Activated CD4-positive, alpha-beta T cell treated with anti-CD3 and anti-CD28 coated beads for 1 hour (primary cell): ENCODE data around the gene GAD2.
"Not testable (repeated sequence)": the region's sequence is repeated elsewhere in the genome, so short reads cannot be mapped to it uniquely, and the experiment has no call there.

Source experiments
- DNase-seq: peaks from one replicate; pipeline ENCODE4 v3.0.0-alpha.2; 2020

GAD2 gene

DNA sequence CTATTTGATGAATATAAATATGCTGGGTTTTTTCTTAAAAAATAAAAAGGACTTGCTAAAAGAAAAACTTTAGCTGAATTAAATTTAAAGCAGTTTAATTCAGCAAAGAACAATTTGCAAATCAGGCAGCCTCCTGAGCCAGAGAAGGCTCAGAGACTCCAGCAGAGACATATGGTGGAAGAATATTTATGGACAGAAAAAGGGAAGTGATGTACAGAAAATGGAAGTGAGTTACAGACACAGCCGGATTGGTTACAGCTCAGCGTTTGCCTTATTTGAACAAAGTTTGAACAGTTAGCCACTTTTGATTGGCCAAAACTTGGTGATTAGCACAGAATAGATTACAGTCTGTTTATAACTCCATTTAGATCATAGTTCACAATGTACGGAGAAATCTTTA is 110.3 kb downstream of the GAD2 start:
- no peak for DNase-seq

DNA sequence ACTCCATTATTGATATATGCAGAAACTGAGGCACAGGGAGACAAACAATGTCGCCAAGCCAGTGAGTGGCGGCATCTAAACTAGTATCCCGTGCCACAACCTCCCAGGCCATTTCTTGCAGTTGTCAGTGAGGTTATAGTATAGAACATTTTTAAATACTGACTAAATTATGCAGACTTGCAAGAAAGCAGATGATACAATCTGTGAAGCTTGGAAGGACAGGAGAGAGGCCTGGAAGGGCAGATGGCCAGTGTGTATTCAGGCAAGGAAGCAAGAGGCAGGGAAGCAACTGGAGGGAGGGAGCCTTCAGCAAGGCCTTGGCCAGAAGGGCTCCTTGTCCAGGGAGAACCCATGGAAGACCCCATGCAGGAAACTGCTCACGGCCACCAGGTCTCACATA is 111.2 kb downstream of the GAD2 start:
- DNase-seq: no peak

DNA sequence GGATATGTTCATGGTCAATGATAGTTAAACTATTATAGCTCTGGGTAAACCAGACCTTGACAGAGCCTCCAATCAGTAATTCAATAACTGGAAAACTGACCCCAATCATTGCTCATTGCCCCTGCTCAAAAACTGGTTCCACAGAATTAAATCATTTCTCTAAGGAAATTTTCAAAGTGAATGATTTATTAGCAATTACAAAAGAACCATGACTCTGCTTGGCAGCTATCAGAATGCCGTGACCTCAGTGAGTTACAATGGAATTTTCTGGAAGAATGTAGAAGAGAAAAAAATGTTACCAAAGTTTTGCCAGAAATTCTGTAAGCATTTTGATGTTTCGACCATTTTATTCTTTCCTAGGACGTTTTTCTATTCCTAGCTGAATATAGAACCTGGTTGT is 114.8 kb downstream of the GAD2 start:
- DNase-seq: no peak

DNA sequence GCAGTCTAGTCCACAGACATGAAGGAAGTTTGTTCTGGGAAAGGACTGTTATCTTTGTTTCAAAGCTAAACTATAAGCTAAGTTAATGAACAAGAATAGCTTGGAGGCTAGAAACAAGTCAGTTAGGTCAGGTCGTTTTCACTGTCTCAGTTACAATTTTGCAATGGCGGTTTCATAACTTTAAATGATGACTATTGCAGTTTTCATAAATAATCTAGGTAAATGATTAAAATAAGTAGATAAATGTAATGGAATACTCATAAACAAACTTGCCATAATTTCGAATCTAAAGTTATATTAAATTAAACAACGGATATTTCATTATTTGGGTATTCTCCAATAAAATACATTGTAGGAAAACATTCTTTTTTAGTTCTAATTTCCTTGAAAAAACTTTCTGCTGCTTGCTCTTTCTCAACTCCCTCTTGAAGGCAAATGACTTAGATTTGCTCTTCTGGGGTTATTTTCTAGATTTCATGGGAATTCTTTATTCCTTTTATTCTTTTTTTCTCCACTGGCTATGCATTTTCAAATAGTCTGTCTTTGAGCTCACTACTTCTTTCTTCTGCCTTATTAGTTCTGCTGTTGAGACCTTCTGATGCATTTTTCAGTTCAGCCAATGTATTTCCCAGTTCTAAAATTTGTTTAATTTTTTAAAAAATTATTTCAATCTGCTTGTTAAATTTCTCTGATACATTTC is 117.8 kb downstream of the GAD2 start:
- DNase-seq: no peak

DNA sequence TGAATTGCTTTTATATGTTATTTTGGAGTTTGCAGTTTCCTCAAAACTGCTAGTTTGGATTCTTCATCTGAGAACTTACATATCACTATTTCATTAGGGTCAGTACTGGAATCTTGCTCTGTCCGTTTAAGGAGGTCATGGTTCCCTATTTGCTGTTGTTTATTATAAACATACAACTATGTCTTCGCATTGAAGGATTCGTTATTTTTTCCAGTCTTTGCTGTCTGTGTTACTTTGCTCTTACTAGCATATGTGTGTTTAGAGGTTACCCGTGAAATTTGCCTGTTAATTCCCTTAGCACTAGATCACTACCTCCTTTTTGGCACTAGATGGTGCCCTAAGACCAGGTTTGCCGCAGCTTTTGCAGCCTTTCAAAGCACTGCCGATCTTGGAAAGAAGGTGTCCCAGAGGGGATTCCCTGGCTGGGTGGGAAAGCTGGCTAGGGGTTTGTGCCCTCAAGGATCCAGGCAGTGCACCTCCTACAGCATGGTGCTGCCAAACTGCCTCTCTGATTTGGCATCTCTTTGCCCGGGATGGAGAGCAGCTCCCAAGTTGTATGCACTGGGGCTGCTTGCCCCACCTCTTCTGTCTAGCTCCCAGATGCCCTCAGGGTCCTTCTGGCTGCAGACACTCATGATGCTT is 118.5 kb downstream of the GAD2 start:
- peak; percentile 57 for DNase-seq

DNA sequence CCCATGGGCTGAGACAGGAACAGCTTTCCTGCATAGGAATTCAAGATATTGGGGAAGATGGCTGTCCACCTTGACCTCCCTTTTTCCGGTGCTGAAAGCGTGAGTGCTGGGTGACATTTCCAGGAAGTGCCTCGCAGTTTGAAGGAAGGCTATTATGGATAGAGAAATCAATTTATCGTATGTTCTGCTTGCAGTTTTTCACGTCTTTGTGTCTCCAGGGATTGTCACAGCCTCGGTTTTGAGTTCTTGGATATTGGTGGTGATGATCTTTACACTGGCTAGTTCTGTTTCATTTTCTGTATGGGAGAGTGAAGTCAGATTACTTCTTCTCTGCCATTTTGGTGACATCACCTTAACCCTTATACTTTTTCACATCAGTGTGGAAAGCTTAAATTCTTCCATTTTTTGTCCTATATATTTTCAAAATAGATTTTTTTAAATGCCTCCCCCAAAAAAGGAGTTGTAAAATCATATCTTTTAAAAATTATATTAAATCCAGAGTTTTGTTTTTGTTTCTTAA is 119.1 kb downstream of the GAD2 start:
- DNase-seq: no peak

DNA sequence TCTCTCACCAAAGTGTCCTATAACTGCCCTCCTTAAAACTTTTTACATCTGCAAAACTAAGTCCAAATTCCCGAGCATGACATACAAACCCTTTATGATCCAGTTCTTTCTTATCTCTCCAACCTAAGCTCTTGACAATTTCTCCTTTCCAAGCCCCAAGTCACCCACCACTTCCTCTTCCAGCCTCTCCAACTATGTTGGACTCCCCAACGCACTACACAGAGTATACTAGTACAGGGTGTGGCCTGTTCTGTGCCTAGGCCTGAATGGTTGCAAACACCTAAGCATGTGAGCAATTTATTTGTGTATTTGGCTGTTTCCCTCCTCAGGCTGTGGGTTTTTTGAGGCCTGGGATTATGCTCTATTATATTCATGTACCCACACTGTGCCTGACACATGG is 120.4 kb downstream of the GAD2 start:
- no peak for DNase-seq

DNA sequence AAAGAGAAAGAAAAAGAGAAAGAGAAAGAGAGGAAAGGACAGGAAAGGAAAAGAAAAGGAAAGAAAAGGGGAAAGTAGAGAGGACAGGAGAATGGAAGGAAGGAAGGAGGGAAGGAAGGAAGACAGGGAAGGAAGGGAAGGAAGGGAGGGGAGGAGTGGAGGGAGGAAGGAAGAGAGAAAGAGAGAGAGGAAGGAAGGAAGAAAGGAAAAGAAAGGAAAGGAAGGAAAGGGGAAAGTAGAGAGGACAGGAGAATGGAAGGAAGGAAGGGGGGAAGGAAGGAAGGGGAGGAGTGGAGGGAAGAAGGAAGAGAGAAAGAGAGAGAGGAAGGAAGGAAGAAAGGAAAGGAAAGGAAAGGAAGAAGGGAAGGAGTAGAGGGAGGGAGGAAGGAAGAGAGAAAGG is 125.1 kb downstream of the GAD2 start:
- no peak for DNase-seq

DNA sequence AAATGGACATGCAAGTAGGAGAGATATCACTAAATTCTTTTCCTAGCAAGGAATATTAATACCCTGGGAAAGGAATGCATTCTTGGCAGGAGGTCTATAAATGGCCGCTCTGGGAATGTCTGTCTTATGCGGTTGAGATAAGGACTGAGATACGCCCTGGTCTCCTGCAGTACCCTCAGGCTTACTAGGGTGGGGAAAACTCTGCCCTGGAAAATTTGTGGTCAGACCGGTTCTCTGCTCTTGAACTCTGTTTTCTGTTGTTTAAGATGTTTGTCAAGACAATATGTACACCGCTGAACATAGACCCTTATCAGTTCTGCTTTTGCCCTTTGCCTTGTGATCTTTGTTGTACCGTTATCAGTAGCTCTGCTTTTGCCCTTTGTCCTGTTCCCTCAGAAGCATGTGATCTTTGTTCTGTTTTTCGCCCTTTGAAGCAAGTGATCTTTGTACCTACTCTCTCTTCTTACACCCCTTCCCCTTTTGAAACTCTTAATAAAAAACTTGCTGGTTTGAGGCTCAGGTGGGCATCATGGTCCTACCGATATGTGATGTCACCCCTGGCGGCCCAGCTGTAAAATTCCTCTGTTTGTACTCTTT is 132.3 kb downstream of the GAD2 start:
- DNase-seq: not testable (repeated sequence)
